HG03045 (cell line): ENCODE results near the gene DNLZ.

Experiments used
- ATAC-seq: cut with Tn5 transposase; IDR thresholded peaks from one replicate; pipeline ENCODE4 v1.9.1; 2021; ENCODE audit warnings: mild to moderate bottlenecking, moderate library complexity; ENCODE audit not compliant: unreplicated experiment

DNLZ gene

GRCh38 chr9:136377341-136378169 is 14.0 kb upstream of the DNLZ start:
- no peak for ATAC-seq

- ATAC-seq: no peak
Observed at GRCh38 chr9:136376457-136376856, 12.9 kb upstream of the DNLZ start.

- ATAC-seq: no peak
Observed at GRCh38 chr9:136375096-136375495, 11.6 kb upstream of the DNLZ start.

- no peak for ATAC-seq
Observed at GRCh38 chr9:136374183-136374575, 10.6 kb upstream of the DNLZ start.

- ATAC-seq: no peak
Observed at GRCh38 chr9:136373300-136374182, 10.0 kb upstream of the DNLZ start, which contains the start of gene CARD9. TSS of gene CARD9 (minus strand) at chr9:136373669. CDS start at chr9:136372078, 1,591 bp downstream.

GRCh38 chr9:136372561-136373299 is 9.2 kb upstream of the DNLZ start:
- no peak for ATAC-seq

GRCh38 chr9:136372006-136372405 is 8.5 kb upstream of the DNLZ start:
- ATAC-seq: no peak

- ATAC-seq: no peak
Observed at GRCh38 chr9:136371533-136371880, 8.0 kb upstream of the DNLZ start.

GRCh38 chr9:136370687-136371532 is 7.4 kb upstream of the DNLZ start:
- ATAC-seq: no peak

- no peak for ATAC-seq
Observed at GRCh38 chr9:136370037-136370436, 6.5 kb upstream of the DNLZ start.

GRCh38 chr9:136368190-136368589 is 4.6 kb upstream of the DNLZ start:
- ATAC-seq: no peak

- no peak for ATAC-seq
Observed at GRCh38 chr9:136367296-136368145, 4.0 kb upstream of the DNLZ start.

- no peak for ATAC-seq
Observed at GRCh38 chr9:136366826-136367225, 3.3 kb upstream of the DNLZ start.

- ATAC-seq: no peak
Observed at GRCh38 chr9:136365775-136366222, 2.3 kb upstream of the DNLZ start.

- ATAC-seq: no peak
Observed at GRCh38 chr9:136364942-136365774, 1.6 kb upstream of the DNLZ start.

- ATAC-seq: no peak
Observed at GRCh38 chr9:136363949-136364748, 605 bp upstream of the DNLZ start.

- ATAC-seq: no peak
Observed at GRCh38 chr9:136362450-136362784, 1.1 kb downstream of the DNLZ start.
